B cell (primary cell): Measurements from ENCODE around the gene GPR15LG.

Experiments
- EZH2 ChIP-seq: IDR thresholded peaks from 2 replicates; pipeline ENCODE4 v1.6.1; 2012; ENCODE audit warnings: borderline replicate concordance, low read depth, mild to moderate bottlenecking, moderate library complexity, low read length; ENCODE audit not compliant: insufficient read depth, poor library complexity, severe bottlenecking
- TF ChIP-seq, protein P1 (sequence below): fragments of 200-600 bp; IDR thresholded peaks from one replicate; pipeline ENCODE4 v1.8.0; 2022; ENCODE audit warnings: antibody characterized with exemption, mild to moderate bottlenecking

DNA sequence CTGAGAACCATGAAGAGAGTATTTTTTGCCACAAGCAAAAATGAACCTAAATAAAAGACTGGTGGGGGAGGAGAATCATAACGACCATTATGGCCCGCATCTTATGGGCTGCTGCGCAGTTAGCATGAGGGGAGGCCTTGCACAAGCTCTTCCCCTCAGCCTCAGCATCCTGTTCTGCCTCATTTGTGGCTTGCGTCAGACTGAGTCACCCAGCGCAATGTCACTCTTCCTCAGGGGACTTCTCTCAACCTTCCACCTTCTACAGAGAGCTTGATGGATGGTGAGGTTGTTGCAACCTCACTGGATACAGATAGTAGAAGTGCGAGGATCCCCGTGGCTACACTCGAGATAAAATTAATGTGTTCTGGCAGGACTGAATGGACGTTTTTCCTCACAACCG is 16.8 kb upstream of the GPR15LG start:
- TF ChIP-seq, protein P1, sequence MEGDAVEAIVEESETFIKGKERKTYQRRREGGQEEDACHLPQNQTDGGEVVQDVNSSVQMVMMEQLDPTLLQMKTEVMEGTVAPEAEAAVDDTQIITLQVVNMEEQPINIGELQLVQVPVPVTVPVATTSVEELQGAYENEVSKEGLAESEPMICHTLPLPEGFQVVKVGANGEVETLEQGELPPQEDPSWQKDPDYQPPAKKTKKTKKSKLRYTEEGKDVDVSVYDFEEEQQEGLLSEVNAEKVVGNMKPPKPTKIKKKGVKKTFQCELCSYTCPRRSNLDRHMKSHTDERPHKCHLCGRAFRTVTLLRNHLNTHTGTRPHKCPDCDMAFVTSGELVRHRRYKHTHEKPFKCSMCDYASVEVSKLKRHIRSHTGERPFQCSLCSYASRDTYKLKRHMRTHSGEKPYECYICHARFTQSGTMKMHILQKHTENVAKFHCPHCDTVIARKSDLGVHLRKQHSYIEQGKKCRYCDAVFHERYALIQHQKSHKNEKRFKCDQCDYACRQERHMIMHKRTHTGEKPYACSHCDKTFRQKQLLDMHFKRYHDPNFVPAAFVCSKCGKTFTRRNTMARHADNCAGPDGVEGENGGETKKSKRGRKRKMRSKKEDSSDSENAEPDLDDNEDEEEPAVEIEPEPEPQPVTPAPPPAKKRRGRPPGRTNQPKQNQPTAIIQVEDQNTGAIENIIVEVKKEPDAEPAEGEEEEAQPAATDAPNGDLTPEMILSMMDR: no peak
- TF ChIP-seq EZH2: no peak
